GM12872 (cell line): ENCODE results near the gene MOB3B.

Source experiments
- CTCF ChIP-seq: IDR thresholded peaks from 3 replicates; pipeline ENCODE4 v1.5.1; 2011; ENCODE audit warnings: low read depth, mild to moderate bottlenecking, low read length, moderate library complexity; ENCODE audit not compliant: insufficient read depth

Gene MOB3B

GRCh38 chr9:27534131-27534530 lies 4.5 kb upstream of the MOB3B start:
- no peak for TF ChIP-seq CTCF

- no peak for TF ChIP-seq CTCF
These were observed 3.7 kb upstream of the MOB3B start for GRCh38 chr9:27533311-27533710.

- no peak for TF ChIP-seq CTCF
These were observed 2.4 kb upstream of the MOB3B start for GRCh38 chr9:27532046-27532445.

- TF ChIP-seq CTCF, result no peak
These were observed 1.5 kb upstream of the MOB3B start for GRCh38 chr9:27530915-27531755.

GRCh38 chr9:27528886-27529315 lies 713 bp downstream of the MOB3B start:
- no peak for TF ChIP-seq CTCF

- no peak for TF ChIP-seq CTCF
These were observed 1.3 kb downstream of the MOB3B start for GRCh38 chr9:27528076-27528885.

GRCh38 chr9:27527702-27528075 lies 1.9 kb downstream of the MOB3B start:
- TF ChIP-seq CTCF, result no peak
